HTERT RPE-1 (cell line): ENCODE data around the gene EPC2.

ENCODE experiments used
- in situ Hi-C: fragments of 300-500 bp; cut with MboI; formaldehyde crosslinking; loops from 4 replicates; pipeline ENCODE4 v1.14.3; 2020; ENCODE audit warnings: low sequenced_read_pairs

EPC2 gene

GRCh38 chr2:148643998-148644882 is at the start of gene EPC2:
EPC2 (plus strand) TSS chr2:148644751; CDS start chr2:148645018, 267 bp downstream.
- in situ Hi-C loops = no loop called here

DNA sequence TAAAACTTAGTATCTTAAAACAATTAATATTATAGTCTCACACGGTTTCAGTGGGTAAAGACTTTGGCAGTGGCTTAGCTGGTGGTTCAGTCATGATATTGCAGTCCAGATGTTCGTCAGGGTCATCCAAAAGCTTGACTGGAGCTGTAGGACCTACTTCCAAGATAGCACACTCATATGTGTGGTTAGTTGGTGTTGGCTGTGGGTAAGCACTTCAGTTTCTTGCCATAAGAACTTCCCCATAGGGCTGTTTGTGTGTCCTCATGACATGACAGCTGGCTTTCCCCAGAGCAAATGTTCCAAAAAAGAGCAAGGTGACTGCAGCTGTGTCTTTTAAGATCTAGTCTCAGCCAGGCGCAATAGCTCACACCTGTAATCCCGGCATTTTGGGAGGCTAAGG is 48.5 kb upstream of the EPC2 start:
- in situ Hi-C loops = no loop called here

DNA sequence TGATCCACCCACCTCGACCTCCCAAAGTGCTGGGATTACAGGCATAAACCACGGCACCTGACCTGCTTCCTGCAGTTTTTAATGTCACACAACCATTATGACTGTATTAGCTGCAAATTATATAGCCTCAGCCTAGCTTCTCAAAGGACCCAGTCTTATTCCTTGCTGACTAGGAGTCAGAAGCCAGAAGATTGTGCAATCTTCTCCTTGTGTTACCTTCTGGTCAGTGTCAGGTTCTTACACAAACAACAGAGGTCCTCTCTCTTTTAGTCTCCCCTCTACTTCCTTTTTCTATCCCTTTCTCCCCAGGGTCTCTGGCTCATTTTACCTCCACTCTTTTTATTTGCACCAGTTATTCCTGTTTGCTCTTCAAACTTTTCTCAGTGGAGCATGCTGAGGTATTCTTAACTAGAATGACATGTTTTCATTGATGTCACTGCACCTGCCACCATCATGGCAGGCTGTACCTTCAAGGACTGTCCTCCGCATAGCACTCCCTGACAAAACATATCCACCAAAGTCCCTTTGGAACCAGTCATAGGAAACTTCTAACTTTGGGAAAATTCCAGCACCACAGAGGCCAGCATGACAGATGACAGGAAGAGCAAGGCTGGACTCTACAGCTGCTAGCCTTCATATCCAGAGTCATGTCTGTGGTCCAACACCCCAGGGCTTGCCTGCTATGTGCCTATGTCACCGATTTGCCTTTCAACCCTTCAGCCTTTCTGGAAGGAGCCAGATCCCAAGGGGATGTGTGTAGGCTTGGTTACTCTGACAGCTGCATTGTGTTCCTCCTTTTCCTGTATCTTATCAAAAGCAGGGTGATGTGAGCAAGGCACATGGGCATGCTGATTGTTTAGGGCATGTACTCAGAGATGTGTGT is 45.2 kb upstream of the EPC2 start:
- in situ Hi-C loops = no loop called here

DNA sequence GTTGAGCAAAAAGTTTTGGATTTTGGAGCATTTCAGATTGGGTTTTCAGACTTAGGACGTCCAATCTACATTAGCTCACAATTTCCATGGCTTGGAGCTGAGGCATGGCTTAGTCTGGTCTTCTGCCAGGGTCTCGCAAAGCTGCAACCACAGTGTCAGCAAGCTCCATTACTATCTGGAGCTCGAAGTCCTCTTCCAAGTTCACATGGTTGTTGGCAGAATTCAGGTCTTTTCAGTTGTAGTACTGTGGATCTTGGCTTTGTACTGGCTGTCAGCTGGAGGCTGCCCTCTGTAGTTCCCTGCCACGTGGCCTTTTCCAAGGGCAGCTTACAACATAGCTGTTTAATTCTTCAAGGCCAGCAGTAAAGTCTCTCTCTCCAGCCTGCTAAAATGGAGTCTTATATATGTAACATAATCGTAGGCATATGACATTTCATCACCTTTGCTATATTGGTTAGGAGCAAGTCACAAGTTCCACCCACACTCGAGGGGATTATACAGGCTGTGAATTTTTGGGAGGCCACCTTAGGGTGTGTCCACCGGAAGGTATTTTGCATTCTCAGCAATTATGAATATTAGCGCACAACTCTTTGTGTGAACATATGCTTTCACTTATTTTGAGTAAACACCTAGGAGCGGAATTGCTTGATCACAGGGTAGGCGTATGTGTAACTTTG is 41.5 kb upstream of the EPC2 start:
- in situ Hi-C loops = no loop called here

GRCh38 chr2:148603562-148603920 is 41.0 kb upstream of the EPC2 start:
- in situ Hi-C loops = no loop called here

- in situ Hi-C loops = no loop called here
These were observed 39.6 kb upstream of the EPC2 start for GRCh38 chr2:148604927-148605326.

- in situ Hi-C loops = no loop called here
These were observed 37.0 kb upstream of the EPC2 start for GRCh38 chr2:148607566-148607965.

- in situ Hi-C loops = no loop called here
These were observed 31.1 kb upstream of the EPC2 start for GRCh38 chr2:148613231-148614013.

DNA sequence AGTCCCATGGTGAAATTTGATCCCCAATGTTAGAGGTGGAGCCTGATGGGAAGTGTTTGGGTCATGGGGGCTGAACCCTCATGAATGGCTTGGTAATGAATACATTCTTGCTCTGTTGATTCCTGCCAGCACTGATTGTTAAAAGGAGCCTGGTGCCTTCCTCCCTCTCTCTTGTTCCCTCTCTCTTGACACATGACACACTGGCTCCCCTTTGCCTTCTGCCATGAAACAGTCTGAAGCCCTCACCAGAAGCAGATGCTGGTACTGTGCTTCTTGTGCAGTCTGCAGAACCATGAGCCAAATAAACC is 30.6 kb upstream of the EPC2 start:
- in situ Hi-C loops = no loop called here

- in situ Hi-C loops = no loop called here
These were observed 30.1 kb upstream of the EPC2 start for GRCh38 chr2:148614322-148615049.

- in situ Hi-C loops = no loop called here
These were observed 29.1 kb upstream of the EPC2 start for GRCh38 chr2:148615381-148615841.

- in situ Hi-C loops = no loop called here
These were observed 27.9 kb upstream of the EPC2 start for GRCh38 chr2:148616662-148617061.

DNA sequence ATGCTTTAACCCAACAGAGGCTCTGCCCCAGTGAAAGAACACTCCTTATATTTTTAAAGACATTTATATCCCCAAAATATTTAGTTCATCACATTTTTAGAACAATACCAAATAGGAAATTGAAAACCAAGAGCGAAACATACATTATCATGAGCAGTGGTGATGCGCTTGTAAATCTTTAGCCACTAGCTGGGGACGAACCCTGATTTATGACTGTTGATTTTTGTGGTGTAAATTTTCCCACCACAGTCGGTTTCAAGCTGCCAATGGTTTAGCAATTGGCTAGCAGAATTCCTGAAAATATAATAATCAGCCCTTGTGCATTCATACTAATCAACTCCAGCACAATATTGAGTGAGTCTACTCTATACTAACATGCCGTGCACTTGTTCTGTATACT is 27.3 kb upstream of the EPC2 start:
- in situ Hi-C loops = no loop called here

DNA sequence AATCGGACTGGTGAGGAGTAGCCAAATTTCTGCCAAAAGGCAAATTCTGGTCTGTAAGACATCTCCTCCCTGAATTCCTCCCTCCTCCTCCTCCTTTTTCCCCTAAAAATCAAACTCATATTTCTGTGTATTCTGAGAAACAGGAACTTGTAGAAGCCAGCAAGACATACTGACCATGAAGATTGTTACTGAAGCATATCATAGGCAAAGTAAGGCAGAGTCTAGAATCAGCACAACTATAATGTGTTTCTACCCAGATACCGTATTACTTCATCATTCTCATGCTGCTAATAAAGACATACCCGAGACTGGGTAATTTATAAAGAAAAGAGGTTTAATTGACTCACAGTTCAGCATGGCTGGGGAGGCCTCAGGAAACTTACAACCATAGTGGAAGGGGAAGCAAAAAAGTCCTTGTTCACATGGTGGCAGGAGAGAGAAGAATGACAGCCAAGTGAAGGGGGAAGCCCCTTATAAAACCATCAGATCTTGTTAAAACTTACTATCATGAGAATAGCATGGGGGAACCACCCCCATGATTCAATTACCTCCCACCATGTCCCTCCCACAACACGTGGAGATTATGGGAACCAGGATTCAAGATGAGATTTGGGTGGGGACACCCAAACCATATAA is 24.9 kb upstream of the EPC2 start:
- in situ Hi-C loops = no loop called here

DNA sequence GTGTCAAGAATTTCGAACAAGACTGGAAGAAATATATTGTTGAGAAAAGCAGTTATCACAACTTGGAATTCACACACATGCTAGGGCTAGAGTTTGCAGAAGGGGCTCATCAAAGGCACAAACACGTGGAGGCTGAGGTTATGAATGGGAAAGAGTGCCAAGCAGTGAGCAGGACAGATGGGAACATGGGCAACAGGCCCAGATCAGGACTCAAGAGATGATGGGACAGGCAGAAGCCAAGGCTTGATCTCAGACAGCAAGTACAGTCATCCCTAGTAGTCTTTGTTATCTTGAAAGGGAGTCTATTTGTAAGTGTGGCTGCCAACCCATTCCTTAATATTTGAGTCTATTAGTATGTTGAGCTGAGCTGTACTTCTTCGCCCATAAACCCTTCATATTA is 22.2 kb upstream of the EPC2 start:
- in situ Hi-C loops = no loop called here

DNA sequence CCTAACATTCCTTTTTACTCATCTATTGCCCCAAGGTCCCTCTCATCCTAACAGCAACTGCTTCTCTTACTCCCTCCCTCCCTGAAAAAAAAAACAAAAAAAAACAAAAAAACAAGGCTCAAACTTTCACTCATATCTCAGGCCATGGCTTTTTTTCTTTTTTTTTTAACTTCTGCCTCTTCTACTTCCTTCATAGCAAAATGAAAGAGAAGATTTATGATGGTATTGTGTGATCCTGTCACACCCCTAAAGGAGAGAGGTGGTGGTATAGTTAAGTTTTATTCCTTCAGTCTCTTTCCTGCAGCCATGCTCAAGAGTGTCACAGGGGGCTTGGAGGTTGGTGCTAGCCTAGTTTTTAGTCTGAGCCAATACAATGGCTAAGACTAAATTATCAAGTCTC is 21.5 kb upstream of the EPC2 start:
- in situ Hi-C loops = no loop called here

- in situ Hi-C loops = no loop called here
These were observed 17.3 kb upstream of the EPC2 start for GRCh38 chr2:148627224-148627623.

GRCh38 chr2:148634749-148635148 is 9.8 kb upstream of the EPC2 start:
- in situ Hi-C loops = no loop called here

DNA sequence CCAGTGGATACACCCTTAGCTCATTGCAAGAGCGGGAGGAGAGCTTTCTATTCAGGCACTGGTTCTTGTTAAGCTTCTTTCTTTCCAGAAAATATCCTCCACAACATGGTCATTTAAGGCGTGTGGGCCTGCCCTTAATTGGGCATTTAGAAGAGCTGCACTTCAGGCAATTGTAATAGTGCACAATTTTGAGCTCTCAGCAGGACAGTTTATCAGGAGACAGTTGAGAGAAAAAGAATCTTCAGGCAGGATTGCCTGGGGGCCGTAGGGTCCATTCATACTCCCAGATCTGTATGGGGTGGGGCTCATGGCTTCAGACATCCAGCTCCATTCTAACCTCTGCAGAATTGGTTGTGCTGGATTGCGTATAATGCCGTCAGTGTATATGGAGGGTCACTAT is 6.0 kb upstream of the EPC2 start:
- in situ Hi-C loops = no loop called here

DNA sequence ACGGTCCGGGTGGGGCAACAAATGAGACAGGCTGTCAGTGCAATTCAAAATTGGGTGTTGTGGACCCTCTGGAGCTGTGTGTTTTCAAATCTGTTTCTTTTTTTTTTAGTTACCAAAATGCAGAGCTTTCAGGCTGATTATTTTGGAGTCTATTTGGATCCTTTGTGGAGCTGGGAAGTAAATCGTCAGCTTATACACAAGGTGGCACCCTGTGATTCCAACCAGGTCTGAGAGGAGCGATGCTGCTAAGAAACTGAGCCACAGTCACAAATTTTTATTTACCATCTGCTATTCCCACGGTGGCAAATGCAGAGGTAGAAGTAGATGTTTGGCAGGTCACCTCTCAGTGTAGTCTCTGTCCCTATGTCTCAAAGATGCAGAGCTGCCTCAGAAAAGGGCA is 3.8 kb upstream of the EPC2 start:
- in situ Hi-C loops = no loop called here
